Upper lobe of right lung (tissue), 1 donor: ENCODE data around the gene PDS5A. TPM values are rescaled to one million over a fixed set of nuclear protein-coding genes. Genes with fewer than 3 reads are reported as not detected.
"Not testable (repeated sequence)": the region's sequence is repeated elsewhere in the genome, so short reads cannot be mapped to it uniquely, and the experiment has no call there.

Source experiments
- ATAC-seq: fragments of 200-7000 bp; cut with Tn5 transposase; one replicate; pipeline ENCODE4 v1.9.1; 2020; ENCODE audit warnings: mild to moderate bottlenecking, moderate library complexity
- DNase-seq: peaks from one replicate; pipeline ENCODE4 v3.0.0-alpha.2; 2020
- H3K27ac ChIP-seq: fragments of 200-600 bp; one replicate; pipeline ENCODE4 v1.8.0; 2022
- H3K27me3 ChIP-seq: fragments of 200-600 bp; one replicate; pipeline ENCODE4 v1.8.0; 2022; ENCODE audit warnings: mild to moderate bottlenecking
- H3K36me3 ChIP-seq: fragments of 200-600 bp; one replicate; pipeline ENCODE4 v1.8.0; 2022
- H3K4me1 ChIP-seq: fragments of 200-600 bp; one replicate; pipeline ENCODE4 v1.8.0; 2022
- H3K4me3 ChIP-seq: fragments of 200-600 bp; one replicate; pipeline ENCODE4 v1.8.0; 2022; ENCODE audit warnings: mild to moderate bottlenecking
- H3K9me3 ChIP-seq: fragments of 200-600 bp; one replicate; pipeline ENCODE4 v1.8.0; 2022
- CTCF ChIP-seq: fragments of 200-600 bp; IDR thresholded peaks from one replicate; pipeline ENCODE4 v1.8.0; 2022; ENCODE audit warnings: antibody characterized with exemption
- intact Hi-C: fragments of 100-400 bp; cut with DNase I; formaldehyde crosslinking; loops from one replicate; pipeline ENCODE4 v1.11.0; 2022
- total RNA-seq: library from RNA; stranded (reverse); fragmentation: NEBNext Ultra II Directional; extraction: Animal tissue kit (Norgen Biotek cat#: 25700); gene quantifications from one replicate; pipeline ENCODE4 v1.2.1, GENCODE V29; 2021
- donor health status: DM: no; HTN: yes; CAD: no; lungs with severe emphysema.

The PDS5A gene
- total RNA-seq, 1 donor from 2014 or later, result 83.7 TPM

DNA sequence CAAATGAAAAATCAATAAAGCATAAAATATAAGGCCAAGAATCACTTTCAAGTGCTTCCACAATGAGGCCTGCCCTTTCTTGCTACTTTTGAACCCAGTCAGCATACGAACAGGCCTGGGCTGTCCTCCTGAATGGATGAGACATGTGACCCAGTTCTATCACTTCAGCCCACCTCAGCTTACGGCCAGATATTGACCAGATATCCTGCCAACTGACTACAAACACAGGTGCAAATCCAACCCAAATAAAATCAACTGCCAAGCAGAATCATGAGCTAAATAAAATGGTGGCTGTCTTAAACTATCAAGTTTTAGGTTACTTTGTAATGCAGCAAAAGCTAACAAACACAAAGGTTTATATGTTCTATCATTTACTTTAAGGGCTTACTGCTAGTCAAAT is 53.7 kb downstream of the PDS5A start:
- Histone ChIP-seq H3K36me3 (peaks cover 66% of the 10 kb centered on the region), H3K27me3 (no peaks in the 10 kb centered on the region), H3K9me3 (no peaks in the 10 kb centered on the region), H3K4me1 (no peaks in the 10 kb centered on the region), H3K27ac (no peak overlapping the region), H3K4me3 (no peak overlapping the region)
- ATAC-seq (no peak), DNase-seq (no peak)
- intact Hi-C loops, result no loop called here
- no peak for TF ChIP-seq CTCF

DNA sequence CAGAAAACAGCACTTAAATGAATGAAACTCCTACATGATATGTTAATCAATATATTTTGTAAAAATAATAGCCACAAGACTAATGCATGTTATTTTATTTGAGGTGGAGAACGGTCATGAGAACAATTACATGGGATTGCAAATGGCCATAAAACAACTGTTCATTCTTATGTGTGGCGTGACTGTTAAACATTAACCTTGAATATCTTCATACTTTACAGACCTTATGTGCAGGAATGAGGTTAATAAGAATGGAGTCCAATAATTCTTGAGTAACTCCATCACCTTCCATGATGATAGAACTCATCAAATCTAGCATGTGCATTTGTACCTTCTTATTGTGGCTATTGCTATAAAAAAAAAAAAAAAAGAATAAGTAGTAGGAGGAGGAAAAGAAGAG is 55.3 kb downstream of the PDS5A start:
- no peaks in the 10 kb centered on the region for H3K4me1 ChIP-seq
- ATAC-seq, result no peak
- no peak for TF ChIP-seq CTCF
- no peaks in the 10 kb centered on the region for H3K9me3 ChIP-seq
- DNase-seq, result no peak
- no peaks in the 10 kb centered on the region for H3K27me3 ChIP-seq
- no peak overlapping the region for H3K27ac ChIP-seq
- H3K36me3 ChIP-seq, result peaks cover 76% of the 10 kb centered on the region
- intact Hi-C loops, result no loop called here
- H3K4me3 ChIP-seq, result no peak overlapping the region

- no peak for DNase-seq
- TF ChIP-seq CTCF, result no peak
- Histone ChIP-seq H3K9me3 (no peaks in the 10 kb centered on the region), H3K36me3 (peaks cover 89% of the 10 kb centered on the region), H3K4me3 (no peak overlapping the region), H3K27ac (no peak overlapping the region), H3K27me3 (no peaks in the 10 kb centered on the region), H3K4me1 (no peaks in the 10 kb centered on the region)
- intact Hi-C loops, result no loop called here
- no peak for ATAC-seq
These were observed 64.2 kb downstream of the PDS5A start for GRCh38 chr4:39913471-39913870.

DNA sequence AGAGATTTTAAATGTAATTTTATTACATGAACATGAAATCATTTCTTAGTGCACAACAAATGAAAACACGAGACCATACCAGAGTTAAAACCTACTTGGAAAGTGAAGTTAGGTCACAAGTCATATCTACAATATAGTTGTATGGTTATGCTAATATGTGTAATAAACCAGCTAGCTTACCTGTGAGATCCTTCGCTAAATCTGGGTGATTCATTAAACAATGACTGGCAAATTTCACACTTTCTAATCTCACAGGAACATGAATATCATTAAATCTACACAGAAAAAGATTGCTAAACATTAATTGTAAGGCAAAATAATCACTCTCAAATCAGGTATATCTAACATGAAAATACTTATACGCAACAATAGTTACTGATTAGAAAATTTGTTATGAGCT is 67.6 kb downstream of the PDS5A start:
- Histone ChIP-seq H3K36me3 (peaks cover 84% of the 10 kb centered on the region), H3K27me3 (no peaks in the 10 kb centered on the region), H3K4me3 (no peak overlapping the region), H3K9me3 (no peaks in the 10 kb centered on the region), H3K27ac (no peak overlapping the region), H3K4me1 (no peaks in the 10 kb centered on the region)
- no peak for ATAC-seq
- TF ChIP-seq CTCF, result no peak
- no peak for DNase-seq
- intact Hi-C loops, result no loop called here

DNA sequence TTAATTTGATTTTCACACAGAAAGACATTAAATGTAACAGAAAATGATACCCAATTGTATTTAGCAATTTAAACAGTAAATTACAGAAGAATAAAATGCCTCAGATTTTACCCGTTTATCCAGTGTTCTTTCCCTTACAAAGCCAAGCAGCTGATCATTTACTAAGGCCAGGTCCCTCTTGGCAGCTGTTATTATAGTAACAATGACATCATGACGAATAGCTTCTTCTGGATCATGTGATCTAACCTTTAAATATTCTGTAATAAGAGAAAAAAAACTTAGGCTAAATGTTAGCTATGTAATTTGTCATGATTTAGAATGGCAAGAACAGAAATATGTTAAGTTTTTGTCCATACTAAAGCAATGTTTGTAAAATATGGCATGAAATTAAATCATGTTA is 69.4 kb downstream of the PDS5A start:
- H3K36me3 ChIP-seq, result peaks cover 82% of the 10 kb centered on the region
- ATAC-seq (no peak), DNase-seq (no peak)
- no peak overlapping the region for H3K27ac ChIP-seq
- no peak overlapping the region for H3K4me3 ChIP-seq
- H3K4me1 ChIP-seq, result no peaks in the 10 kb centered on the region
- intact Hi-C loops, result no loop called here
- H3K27me3 ChIP-seq, result no peaks in the 10 kb centered on the region
- no peaks in the 10 kb centered on the region for H3K9me3 ChIP-seq
- no peak for TF ChIP-seq CTCF

GRCh38 chr4:39905656-39906055 is 72.1 kb downstream of the PDS5A start:
- no peak for ATAC-seq
- Histone ChIP-seq H3K4me3 (no peak overlapping the region), H3K4me1 (no peaks in the 10 kb centered on the region), H3K9me3 (no peaks in the 10 kb centered on the region), H3K27me3 (no peaks in the 10 kb centered on the region), H3K27ac (no peak overlapping the region), H3K36me3 (peaks cover 82% of the 10 kb centered on the region)
- DNase-seq, result no peak
- no peak for TF ChIP-seq CTCF
- intact Hi-C loops, result no loop called here

- H3K4me3 ChIP-seq, DNase-seq, H3K27ac ChIP-seq, ATAC-seq, H3K4me1 ChIP-seq, intact Hi-C loops, H3K9me3 ChIP-seq, H3K27me3 ChIP-seq: not testable (repeated sequence)
- H3K36me3 ChIP-seq, result peaks cover 82% of the 10 kb centered on the region
These were observed 72.7 kb downstream of the PDS5A start for GRCh38 chr4:39905019-39905418.
